T follicular helper cell (primary cell): ENCODE measurements around the gene TSPAN9.
A peak's percentile ranks its signal among the peaks of the same experiment; 100 is the strongest.

Experiments used
- DNase-seq: peaks from one replicate; pipeline ENCODE4 v3.0.0-alpha.2; 2020; ENCODE audit warnings: low read depth

Gene TSPAN9

DNA sequence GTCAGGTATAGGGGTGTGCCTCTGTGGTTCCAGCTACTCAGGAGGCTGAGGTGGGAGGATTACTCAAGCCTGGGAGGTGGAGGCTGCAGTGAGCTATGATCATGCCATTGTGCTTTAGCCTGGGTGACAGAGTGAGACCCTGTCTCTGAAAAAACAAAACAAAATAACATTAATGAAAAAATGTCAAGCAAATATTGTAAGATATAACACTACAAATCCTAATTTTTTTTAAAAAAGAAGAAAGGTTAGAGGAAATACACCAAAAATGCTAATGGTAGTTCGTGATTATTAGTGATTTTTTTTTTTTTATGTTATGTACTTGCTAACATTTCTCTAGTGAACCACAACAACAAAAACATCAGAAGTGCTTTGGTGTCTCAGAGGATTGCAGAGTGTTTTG lies 47.7 kb downstream of the TSPAN9 start:
- DNase-seq = no peak

DNA sequence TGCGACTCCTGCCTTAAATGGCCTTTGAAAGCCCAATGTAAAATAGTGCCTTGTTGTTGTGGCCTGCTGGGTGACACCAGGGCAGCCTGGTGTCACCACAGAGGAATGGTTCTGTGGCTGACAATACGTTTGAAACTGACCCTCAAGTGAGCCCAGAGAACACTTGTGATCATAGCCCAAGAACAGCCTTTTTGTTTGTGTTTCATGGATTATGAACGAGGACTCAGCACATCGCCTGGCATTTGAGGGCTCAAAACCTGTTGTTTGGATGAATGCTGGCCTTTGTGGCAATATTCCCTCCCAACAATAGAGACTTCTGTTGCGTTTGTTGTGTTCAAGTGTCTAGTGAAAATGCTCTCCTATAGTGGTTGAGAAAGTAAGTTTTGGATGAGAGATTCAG lies 48.5 kb downstream of the TSPAN9 start:
- DNase-seq = no peak

DNA sequence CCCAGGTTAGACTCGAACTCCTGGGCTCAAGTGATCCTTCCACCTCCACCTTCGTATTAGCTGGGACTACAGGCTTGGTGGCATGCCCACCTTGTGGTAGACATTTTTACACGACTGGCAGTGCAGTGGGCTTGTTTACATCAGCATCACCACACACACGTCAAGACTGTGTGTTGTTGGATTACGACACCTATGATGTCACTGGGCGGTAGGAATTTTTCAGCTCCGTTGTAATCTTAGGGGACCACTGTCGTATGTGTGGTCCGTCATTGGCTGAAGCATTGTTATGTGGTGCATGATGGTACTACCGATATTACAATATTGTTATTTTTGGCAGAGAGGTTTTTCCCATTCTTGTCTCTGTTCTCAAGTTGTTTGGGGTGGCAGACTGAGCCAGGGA lies 50.7 kb downstream of the TSPAN9 start:
- DNase-seq = no peak

DNA sequence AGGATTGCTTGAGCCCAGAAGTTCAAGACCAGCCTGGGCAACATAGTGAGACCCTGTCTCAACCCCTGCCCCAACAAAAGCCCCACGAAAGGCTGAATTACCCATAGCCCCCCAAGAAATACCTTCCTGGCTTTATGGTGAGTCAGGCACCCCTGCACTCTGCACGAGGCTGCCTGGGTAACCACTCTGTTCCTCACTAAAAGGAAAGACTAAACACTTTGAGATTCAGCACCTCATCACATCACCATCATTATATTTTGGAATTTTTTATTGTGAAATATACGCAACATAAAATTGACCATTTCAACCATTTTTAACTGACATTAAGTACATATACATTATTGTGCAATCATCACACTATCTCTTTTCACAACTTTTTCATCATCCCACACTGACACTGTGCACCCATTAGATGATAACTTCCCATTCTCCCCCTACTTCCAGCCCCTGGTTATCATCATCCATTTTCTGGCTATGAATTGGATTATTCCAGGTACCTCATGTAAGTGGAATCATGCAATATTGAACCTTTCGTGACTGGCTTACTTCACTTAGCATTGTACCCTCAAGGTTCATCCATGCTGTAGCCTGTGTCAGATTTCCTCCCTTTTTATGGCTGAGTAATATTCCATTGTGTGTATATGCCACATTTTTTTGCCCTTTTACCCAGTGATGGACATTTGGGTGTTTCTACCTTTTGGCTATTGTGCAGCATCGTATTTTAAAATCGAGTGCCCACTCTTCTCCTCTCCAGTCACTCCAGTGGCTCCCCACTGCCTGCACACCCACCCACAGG lies 51.5 kb downstream of the TSPAN9 start:
- no peak for DNase-seq

DNA sequence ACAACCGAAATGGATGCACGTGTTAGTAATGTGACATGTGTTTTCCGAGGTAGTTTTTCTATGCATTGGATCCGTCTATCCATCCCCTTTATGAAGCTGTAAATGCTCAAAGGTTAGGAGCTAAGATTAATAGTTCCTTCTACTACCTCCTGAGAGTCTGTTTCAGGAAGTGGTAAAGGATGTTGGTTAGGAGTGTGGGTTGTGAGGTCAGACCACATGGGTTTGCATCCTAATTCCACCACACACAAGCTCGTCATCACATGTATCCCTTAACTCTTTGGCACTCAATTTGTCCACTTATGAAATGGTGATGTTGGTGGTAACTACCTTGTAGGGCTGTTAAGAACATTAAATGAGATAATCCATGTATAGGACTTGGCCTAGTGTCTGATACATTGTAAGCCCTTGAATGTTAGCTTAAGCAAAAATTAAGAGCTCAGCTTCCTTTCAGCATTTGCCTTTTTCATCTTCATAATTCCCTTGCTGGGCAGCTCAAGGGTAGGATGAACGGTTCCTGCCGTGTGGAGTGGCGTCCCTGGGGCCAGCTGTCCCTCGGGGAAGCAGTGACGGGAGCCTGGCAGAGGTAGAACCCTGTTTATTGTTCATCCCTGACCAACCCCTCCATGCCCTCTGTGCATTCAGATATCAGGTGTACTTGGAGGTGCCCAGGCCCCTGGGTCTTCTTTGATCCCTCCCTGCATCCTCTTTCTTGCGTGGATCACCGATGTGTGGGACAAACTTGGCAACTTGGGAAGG lies 52.3 kb downstream of the TSPAN9 start:
- no peak for DNase-seq

DNA sequence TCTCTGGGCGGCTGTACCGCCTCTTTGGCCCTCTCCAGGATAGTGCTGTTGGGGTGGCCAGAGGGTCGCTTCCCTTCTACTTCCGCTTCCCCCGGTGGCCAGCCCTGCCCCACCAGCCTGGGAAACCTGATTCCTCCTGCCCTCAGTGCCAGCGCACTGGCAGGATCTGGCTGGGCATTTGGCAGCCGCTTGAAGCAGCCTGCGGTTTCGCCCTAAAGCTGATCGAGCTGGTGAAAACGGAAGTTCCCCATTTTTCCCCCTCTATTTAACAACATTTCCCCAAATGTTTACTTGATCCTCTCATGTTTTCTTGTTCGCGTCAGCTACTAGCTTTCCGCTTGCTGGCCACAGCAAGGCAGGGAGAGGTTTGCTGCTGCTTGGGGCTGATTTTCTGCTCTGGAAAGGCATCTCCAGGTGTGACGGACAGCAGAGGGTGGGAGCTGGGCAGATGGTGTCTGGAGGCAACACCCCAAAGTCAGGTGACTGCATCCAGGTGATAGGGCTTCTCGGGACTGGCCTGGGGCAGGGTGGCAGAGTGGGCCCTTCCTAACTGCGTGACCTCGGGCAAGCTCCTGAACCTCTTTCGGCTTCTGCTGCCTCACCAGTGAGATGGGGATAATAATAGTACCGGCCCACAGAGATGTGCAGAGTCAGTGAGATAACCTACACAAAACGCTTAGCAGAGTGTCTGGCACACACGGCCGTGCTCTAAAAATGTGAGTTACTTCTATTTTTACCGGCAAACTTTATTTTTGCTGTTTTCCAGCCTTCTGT lies 53.1 kb downstream of the TSPAN9 start:
- DNase-seq = no peak

DNA sequence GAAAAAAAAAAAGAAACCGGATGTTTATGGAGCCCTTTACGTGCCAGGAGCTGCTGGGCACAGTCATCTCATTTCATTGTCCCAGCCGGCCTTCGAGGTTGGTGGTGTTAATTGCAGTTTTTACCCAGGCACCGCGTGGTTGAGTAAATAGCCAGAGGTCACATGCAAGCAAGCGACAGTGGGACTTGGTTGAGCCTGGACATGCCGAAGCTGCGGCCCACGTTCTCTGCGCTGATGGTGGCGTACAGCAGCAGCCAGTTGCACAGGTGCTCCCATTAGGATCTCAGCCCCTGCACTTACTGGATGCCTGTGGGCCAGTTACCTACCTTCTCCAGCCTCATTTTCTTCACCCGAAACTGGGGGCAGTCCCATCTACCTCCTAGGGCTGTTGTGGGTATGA lies 54.0 kb downstream of the TSPAN9 start:
- no peak for DNase-seq

DNA sequence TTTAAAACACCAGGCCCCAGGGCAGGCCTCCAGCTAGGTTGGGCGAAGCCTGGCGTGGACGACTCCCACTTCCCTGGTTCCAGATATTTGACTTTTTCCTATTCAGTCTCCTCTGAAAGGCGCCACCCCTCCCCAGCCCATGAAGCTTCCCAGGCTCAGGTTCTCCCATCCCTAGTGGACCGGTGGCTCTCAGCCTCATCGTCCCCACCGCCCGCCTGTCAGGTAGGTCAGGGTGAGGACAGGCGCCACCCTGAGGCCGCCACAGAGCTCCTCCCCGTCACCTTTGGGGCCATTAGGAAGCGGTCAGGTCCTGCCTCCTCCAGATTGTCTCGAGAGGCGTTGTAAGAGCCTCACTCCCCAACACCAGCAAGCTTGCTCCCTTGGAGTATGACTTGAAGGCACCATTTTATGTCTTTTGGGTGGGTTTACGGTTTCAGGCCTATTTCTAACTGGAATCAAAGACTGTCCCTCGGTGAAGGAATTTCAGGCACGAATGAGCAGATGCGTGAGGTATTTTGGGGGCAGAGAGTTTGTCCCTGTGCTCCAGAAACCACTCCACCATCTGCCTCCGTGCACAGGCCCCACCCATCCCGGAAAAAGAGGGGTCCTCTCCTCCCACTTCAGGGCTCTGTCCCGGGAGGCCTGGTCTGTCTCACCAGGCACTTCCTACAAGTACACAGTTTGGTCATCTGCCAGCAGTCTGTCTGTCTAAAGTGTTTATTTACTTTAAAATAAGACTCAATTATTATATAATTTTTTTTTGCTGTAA lies 55.6 kb downstream of the TSPAN9 start:
- DNase-seq = no peak

DNA sequence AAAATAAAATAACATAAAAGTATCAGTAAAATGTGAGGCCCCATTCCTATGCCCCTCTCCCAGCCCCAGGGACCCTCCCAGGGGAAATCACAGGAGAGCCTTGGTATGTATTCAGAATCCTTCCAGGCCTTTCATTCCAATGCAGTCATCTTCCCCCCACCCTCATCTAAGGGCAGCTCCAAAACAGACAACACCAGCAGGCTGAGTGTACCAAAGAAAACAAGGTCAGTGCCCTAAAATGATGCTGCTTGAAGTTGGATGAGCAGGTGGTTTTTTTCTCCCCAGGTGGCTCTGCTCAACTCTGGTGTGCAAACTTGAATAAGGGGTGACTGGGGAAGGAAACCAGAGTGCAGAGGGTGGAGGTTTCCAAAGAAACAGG lies 56.2 kb downstream of the TSPAN9 start:
- DNase-seq = no peak

DNA sequence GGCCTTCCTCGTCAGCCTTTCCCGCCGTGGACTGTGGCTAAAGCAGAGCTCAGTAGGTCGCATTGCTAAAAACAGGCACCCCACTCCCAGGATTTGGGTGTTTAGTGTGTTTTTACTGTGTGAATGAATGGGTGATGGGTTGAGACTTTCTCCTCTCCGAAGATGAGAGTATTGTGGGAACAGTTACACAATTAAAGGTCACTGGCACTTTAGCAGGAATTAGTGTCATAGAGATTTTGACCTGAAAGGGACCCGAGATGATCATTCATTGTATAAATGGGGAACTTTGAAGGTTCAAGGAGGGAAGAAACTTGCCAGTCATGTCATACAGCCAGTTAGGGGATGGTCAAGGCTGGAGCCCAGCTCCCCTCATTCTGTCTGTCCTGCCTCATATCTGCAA lies 56.9 kb downstream of the TSPAN9 start:
- DNase-seq = no peak

DNA sequence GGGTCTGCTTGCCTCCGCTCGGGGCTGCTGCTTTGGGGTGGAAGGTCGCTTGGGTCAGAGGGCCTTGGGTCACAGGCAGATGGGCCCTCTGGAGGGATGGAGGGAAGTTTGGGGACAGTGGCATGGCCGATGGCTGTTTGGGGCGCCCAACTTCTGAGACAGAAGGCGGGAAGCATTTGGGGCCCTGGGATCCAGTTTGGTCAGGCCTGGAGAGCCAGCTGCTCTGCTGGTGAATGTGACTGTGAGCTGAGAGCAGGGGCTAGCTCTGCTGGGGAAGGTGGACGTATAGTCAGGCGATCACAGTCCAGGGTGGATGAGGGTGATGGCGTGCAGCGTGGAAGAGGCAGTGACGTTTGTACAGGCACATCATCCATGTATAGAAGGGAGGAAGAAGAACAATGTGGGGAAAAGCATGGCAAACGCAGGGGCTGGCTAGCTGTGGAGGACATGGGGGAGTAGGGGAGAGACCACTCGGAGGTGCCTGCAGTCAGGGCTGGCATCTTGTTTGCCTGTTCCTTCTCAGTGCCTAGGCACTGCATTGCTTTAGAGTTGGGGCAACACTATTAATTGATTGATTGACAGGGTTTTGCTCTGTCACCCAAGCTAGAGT lies 57.5 kb downstream of the TSPAN9 start:
- no peak for DNase-seq

DNA sequence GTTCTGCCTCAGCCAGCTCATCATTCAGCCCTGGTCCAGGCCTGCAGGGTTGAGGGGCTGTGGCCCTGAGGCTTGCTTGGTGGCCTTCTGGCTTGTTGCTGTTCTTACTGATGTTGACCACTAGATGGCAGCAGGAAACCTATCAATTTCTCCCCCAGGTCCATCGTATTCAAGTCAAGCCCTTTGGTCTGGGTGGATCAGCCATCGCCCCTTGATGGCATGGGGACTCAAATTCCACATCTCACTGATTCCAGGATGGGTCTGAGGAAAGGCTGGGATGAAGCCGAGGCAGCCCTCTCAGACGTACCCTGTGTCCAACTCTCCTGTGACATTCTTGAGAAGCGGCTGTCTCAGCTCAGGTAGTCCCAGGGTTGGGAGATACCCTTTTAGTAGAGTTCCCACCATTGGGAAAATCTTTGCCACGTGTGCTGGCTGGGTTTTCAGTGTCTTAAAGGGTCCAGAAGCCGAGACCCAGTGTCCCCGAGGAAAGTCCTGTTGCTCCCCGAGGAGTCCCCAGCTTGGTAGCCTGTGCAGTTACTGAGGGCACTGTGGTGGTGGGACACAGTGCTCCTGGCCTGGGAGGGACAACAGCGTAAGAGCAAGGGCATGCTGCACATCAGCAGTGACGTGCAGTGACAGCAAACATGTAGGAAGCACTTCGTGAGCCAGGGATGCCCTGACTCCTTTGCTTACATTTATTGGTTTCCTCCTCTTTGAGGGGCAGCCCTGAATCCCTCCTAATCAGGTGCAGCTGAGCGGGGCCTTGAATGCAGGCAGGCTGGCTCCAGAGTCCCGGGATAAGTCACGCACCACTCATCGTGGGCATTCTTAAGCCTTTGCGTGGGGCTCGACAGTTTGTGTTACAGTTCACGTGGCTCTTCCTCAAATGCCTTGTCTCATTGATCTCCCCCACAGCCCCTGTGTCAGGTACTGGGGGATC lies 58.6 kb downstream of the TSPAN9 start:
- peak; percentile 7 for DNase-seq

DNA sequence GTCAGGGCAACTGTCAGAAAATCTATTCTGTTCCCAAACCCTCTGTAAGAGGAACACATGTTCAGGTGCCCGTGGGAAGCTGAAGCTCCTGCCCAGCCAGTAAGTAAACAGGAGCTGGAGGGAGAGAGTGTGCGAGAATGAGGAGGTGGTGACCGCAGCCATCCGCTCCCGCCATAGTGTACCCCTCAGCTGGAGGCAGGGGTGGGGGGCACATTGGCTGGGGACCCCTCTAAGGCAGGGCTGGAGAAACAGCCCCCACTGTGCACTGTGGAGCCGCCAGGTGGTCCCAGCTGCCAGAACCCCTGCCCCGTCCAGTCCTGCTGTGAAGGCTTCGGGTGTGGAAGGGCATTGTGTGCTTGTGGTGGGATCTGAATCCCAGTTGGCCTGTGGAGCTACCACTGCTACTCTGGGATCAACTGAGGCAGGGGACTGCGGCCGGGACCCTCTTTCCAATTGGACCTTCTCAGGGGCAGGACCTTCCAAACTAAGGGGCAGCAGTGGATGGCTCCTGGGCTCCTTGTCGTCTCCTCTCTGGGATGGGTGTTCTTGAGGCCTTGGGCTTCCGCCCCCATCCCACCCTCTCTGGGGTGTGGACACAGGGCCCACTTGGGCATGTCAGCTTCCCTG lies 59.6 kb downstream of the TSPAN9 start:
- no peak for DNase-seq

DNA sequence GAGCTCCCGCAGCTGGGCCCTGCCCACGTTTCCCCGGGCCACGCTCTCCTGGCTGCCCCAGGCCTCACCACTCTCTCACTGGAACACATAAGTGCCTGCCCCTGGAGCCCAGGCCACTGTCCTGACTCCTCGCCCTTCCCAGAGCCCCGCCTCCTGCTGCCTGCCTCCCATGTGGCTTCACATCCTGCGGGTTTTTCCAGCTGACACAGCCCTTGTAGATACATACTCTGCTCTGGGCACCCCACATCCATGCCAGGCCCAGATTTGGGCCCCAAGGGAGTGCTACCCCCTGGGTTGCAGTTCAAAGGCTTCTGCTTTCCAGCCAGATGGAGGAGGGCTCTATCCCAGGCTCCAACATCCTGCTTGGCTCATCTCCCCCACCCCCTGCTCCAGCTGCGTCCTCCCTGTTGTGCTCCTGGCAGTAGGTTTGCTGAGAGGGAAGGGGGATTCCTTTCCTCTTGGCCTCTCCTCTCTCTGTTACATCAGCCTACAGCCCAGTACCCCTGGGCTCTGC lies 60.1 kb downstream of the TSPAN9 start:
- DNase-seq = no peak

DNA sequence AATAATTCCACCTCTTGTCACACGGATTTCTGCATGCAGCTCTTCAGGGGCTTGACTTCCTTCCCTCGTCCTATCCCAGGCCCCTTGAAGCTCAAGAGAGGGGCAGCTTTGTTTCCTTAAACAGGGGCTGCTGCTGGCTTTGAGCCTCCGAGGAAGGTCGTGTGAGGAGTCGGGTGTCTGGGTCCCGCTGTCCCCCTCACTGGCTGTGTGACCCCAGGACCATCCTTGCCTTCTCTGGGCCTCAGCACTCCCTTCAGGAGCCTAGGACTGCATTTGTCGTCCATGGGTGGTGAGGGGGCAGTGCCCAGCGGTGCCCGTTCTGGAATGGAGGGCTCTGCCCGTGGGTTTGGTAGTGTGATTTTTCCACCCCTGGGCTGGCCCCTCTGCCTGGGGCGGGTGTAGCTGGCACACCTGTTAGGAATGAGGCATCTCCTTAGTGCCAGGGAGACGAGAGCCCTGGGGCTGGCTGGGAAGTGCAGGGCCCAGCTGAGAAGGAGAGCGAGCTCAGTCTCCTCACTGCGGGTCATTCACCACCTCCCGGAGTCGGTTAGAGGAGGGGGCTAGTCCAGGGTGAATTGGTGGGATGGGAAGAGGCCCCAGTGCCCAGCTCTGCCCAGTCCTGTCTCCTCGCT lies 60.8 kb downstream of the TSPAN9 start:
- DNase-seq = no peak

DNA sequence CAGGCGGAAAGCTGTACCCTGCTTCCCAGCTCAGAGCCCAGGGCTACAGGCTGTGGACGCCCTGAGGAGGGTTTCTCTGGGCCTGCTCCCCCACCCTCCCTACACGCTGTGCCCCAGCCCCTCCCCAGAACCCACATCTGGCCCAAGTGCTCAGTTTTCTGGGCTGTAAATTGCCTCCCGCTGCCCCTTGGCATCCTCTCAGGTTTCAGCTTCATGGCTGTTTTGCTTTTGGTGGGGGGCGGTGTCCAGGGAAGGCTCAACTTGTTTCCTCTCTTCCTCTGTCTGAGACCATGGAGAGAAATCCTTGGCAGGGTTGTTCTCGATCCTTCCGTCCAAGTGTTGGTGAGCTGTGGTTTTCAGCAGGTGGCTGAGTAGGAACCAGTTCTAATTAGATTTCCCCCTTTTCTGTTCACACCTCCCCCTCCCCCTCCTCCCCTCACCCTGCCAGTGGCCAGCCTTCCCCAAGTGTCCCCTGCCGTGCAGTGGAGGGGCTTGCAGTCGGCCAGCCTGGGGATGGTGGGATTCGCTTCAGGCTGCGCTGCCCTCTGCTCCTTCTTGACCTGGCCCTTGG lies 61.8 kb downstream of the TSPAN9 start:
- no peak for DNase-seq

DNA sequence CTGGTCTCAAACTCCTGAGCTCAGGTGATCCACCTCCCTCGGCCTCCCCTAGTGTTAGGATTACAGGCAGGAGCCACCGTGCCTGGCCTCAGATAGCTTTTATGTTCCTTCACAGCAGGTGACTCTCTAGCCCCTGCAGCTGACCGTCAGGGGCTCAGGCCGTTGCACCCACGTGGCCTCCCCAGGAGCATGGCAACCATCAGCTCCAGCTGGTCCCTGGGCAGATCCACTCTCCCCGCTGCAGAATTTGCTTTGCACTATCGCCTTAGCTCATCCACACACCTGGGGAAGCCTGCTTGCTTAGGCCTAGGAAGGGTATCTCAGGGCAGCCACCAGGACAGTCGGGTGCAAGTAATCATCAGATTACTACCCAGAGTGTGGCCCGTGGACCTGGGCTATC lies 62.6 kb downstream of the TSPAN9 start:
- DNase-seq = no peak

DNA sequence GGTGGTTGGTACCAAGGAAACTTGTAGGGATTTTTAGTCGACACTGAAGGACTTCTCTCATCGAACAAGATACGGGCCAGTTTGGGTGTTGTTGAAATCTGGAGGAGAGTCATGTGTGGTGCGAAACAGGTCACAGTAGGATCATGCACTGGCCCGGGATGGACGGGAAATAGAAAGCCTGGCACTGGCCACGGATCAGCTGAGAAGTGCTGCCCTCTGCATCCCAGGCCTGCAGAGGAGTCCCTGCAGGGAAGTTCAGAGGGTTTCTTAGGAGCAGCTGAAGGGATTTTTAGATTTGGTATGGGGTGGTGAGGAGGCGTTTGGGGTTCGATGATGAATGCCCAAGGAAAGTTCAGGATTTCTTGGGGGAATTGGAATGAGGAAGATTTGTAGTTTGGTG lies 63.1 kb downstream of the TSPAN9 start:
- DNase-seq = no peak
